A673 (cell line): ENCODE data around the gene NUTM2G.
"Not testable (repeated sequence)": the region's sequence is repeated elsewhere in the genome, so short reads cannot be mapped to it uniquely, and the experiment has no call there.

Source experiments
- EZH2 ChIP-seq: fragments of 200-600 bp; sonication (generic); IDR thresholded peaks from 2 replicates; pipeline ENCODE4 v1.6.1; 2017; ENCODE audit warnings: borderline replicate concordance, low read depth, mild to moderate bottlenecking, mixed read lengths, antibody characterized with exemption, low read length; ENCODE audit not compliant: poor library complexity, severe bottlenecking
- TF ChIP-seq, protein P1 (sequence below): fragments of 300-800, 200-600 bp; sonication (generic); conservative IDR thresholded peaks from 2 replicates; pipeline ENCODE4 v1.5.1; 2017; ENCODE audit warnings: low read depth, mild to moderate bottlenecking, antibody characterized with exemption, low read length, moderate library complexity, mixed read lengths

DNA sequence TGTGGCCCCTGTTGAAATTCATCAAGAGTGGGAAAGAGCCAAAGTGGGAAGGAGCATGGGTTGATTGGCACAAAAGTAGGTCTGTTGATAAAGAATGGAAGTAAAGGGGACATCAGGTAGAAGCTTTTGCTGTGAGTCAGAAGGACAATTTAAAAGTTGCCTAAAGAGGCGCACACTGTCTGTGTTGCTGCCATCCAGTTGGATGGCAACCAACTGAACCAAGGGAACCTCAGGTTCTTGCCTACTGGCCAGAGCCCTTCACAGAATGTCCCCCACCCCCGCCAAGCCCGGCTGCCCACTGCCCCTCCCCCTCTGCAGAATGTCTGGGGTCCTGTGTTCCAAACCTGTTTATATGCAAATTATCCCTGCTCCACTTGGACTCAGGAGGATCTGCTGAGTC lies at the start of gene NUTM2G:
- TF ChIP-seq, protein P1, sequence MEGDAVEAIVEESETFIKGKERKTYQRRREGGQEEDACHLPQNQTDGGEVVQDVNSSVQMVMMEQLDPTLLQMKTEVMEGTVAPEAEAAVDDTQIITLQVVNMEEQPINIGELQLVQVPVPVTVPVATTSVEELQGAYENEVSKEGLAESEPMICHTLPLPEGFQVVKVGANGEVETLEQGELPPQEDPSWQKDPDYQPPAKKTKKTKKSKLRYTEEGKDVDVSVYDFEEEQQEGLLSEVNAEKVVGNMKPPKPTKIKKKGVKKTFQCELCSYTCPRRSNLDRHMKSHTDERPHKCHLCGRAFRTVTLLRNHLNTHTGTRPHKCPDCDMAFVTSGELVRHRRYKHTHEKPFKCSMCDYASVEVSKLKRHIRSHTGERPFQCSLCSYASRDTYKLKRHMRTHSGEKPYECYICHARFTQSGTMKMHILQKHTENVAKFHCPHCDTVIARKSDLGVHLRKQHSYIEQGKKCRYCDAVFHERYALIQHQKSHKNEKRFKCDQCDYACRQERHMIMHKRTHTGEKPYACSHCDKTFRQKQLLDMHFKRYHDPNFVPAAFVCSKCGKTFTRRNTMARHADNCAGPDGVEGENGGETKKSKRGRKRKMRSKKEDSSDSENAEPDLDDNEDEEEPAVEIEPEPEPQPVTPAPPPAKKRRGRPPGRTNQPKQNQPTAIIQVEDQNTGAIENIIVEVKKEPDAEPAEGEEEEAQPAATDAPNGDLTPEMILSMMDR: not testable (repeated sequence)
- not testable (repeated sequence) for TF ChIP-seq EZH2
